GM21390 (cell line): ENCODE data around the gene DAP.

ENCODE experiments used
- ATAC-seq: cut with Tn5 transposase; IDR thresholded peaks from one replicate; pipeline ENCODE4 v1.9.1; 2021; ENCODE audit not compliant: unreplicated experiment

DAP gene

DNA sequence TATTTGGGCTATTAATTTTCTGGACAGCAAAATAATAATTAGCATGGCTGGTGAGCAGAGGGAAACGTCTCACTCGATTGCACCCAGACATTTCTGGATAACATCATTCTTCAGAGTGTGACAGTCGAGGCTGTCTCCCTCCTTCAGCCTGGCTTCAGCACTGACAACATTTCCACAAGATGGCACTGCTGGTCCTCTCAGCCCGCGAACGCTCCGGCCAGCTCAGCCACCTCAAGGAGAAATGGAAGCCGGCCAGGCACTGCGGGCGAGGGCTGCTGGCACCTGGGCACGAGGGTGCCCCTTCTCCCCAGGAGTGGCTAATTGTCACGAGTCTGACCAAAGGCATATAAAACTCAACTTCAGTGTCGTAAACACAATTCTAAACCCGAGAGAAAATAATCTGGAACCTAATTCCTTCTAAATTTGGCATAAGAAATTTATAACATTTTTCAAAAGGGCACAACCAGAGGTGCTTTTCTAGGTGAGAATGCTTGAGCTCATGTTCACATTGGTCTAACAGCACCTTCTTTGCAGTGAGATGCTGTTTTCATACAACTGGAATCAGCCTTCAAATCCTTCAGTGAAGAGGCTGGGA is 65.9 kb downstream of the DAP start:
- ATAC-seq, result peak; percentile 37

DNA sequence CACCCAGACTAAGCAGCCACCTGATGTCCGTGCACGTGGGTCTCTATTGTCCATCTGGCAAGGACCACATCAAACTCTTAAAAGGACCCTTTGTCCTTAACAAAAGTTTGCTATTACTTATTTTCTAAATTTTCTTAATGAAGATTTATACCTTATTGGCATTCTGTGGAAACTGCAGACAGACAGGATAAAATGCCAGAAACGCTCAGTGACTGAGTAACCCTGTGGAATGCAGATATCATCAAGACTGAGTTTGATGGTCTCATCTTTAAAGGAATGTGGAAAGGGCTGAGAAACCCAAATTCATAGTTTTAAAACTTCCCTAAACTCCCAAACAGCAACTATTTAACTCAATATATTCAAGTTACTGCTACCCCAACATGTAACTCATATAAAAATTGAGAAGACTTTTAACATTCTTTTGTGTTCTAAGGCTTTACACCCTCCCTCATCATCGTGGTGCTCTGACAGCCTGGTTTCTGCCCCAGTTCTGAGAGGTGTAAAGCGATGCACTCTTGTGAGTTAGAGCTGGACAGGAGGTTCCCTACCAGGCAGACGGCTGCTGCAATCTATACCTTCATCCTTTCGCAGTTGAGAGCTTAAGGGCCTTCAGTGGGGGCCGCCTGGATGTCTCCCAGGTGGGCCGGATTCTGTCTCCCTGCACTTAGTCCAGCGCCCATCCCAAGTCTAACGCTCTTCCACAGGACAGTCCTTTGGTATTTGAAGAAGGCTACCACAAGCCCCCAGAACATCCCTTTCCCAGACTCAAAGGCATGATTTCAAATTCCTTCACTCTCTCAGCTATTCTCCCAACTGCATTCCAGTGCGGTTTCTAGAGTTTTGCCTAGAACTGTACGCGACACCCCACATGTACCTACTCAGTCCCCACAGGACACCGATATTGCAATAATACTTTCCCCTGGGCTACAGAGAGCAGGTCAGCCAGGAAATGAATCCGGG is 68.9 kb downstream of the DAP start:
- no peak for ATAC-seq

DNA sequence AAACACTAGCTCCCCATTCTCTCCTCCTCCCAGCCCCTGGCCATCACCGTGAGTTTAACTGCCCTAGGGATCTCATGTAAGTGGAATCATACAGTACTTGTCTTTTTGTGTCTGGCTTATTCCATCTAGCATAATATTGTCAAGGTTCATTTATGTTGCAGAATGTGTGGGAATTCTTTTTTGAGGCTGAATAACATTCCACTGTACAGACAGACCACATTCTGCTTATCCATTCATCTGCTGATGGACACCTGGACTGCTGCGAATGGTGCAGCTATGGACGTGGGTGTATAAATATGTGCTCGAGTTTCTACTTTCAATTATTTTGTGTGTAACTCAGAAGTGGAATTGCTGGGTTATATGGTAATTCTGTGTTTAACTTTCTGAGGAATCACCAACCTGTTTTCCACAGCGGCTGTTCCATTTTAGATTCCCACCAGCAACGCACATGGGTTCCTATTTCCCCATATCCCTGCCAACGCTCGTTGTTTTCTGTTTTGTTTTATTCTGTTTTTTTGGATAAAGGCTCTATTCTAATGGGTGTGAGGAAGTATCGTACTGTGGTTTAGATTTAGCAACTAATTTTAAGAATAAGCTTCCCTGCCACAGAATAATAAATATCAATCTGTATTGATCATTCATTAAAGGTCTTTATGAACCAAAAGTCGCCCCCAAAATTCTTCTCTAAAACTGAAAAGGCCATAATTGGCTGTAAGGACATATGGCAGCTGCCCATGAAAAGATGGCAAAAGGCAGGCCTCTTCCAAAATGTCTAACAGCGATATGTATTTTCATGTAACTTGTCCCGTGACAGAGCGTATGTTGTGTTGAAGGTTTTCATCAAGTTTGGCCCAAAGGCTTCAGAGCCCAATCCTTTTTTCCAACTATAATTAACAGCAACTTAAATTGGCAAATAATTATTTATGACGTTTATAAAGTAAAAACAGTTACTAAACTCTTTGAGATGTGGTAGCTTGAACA is 70.3 kb downstream of the DAP start:
- ATAC-seq, result no peak

DNA sequence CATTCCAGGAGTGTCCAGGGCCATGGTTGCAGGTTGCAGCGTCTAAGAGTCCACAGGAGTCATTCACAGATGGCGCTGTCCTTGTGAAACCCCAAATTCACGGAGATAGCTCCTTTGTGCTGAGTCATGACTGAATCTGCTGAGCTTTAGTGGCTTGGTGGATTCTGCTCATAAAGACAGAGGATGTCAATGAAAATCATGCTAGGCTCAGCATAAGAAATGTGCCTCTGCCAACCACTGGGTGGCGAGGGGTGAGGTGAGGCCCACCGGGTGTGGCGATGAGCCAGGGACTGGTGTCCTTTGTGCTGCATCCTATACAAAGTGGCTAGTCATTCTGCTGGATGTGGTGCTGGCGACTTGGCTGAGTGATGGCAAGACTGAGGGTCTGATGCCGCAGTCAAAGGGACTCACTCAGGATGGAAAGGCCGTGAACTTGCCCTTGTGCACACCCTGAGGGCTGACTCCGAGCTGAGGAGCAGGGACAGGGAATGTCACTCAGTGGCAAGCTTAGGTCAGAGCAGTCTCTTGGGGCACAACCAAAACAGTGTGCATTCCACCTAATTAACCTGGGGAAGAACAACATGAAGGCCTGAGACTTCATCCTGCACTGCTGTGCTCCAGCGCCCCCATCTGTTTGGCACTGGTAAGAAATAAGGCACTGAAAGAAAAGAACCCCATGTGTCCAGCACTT is 71.5 kb downstream of the DAP start:
- ATAC-seq, result no peak

DNA sequence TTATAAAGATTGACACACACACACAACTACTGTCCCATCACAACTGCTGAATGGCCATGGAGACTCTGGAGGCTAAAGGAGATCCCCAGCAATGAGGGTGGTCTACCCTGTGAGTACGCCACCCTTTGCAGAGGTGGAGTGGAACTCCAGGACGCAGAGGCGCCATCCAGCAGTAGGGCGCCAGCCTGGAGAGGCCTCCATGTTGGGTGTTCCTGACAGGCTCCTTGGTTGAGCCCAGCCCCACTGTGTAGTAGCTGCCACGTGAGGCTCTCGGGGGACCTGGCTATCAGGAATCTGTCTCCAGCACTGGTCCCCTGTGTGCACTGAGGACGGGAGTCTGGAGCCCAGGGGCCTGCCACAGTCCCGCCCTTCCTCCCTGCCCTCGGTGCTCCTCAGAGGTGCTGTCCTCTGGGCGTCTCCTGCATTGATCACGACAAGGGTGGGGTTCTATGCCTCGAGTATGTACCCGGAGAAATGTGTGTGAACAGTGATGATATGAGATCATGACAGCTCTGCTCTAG is 72.3 kb downstream of the DAP start:
- ATAC-seq, result no peak

DNA sequence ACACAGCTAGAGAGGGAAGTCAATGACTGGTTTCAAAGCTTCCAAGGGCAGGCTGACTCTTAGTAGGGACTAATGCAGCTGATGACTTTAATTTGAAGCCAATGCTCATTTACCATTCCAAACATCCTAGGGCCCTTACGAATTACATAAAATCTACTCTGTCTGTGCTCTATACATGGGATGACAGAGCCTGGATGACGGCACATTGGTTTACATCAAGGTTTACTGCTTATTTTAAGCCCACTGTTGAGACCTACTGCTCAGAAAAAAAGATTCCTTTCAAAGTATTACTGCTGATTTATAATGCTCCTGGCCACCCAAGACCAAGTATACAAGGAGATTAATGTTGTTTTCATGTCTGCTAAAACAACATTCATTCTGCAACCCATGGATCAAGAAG is 74.1 kb downstream of the DAP start:
- ATAC-seq, result no peak

DNA sequence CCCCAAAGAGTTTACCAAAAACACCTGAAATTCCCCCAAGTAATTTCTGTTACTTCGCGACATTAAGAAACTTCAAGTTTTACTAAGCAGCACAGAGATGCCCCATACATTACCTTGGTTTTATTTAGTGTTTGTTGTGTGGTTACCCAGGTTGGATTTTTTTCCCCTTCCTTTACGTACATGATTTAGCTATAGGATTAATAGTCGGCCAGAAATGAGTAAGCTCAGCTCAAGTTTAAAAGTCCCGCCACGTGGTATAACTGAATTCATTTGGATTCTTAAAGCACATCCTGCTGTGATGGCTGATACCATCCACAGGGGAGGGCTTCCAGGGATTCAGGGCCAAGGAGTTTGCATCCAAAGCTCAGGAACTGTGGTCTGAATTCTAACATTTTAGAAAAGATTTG is 75.9 kb downstream of the DAP start:
- peak; percentile 59 for ATAC-seq

DNA sequence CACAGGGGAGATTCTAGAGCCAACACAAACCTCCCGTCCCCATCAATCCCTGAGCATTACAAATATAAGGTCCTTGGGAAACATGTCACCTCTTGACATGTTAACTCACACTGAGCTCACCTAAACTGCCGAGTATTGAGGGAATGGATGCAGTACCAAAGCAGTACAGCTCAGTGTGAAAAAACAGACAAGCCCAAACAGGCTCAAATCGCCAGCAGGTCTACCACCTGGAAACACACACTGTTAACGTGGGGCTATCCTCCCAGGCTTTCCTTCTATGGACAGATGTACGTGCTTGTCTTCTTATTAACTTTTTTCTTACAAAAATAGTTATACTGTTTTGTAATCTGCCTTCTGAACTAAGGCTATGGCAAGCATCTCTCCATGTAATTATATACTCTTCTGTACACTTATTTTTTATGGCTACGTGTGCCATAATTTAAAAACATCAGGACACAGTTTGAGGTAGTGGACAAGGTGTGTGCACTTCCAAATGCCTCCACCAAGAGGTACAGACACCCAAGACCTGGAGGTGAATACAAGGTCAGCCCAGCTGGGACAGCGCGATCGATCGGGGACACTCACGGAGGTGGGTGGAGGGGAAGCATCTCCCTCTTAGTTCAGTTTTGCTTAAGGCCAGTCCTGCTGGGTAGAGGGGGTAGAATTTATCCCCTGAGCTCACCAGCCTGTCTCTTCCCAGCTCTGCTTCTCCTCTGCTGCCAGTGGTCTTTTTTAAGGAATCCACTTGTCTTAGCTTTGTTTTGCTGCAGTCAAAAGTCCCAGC is 76.5 kb downstream of the DAP start:
- peak; percentile 61 for ATAC-seq

DNA sequence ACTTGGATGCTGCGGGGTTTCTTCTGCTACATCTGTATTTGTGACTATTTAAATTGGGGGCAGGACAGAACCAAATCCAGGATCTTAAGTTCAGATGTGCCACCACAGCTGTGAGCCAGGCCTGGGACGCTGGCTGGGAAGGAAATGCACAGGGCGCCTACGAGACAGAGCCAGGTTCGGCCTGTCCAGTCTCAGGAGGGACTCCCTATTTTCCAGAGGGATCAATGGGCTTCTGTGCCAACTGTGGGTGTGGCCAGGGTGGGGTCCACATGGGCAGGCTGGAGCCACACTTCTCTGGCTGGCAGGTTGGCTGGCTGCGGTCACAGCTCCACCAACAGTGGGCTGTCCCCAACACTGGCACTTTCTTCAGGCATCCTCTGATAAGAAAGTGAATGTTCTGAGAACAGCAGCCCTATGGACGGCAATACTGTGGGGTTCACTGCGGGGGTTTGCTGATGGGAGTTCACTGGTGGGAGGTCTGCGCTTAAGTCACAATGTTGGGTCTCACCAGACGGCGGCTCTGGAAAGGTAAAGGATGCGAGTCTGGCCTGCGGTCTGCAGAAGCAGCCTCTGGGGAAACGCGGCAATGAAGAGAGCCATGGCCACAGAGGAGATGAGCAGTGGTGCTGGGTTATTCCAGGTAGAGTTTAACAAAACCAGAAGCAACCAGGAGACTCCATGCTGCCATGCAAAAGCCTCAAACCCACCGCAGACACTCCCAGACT is 78.1 kb downstream of the DAP start:
- no peak for ATAC-seq

DNA sequence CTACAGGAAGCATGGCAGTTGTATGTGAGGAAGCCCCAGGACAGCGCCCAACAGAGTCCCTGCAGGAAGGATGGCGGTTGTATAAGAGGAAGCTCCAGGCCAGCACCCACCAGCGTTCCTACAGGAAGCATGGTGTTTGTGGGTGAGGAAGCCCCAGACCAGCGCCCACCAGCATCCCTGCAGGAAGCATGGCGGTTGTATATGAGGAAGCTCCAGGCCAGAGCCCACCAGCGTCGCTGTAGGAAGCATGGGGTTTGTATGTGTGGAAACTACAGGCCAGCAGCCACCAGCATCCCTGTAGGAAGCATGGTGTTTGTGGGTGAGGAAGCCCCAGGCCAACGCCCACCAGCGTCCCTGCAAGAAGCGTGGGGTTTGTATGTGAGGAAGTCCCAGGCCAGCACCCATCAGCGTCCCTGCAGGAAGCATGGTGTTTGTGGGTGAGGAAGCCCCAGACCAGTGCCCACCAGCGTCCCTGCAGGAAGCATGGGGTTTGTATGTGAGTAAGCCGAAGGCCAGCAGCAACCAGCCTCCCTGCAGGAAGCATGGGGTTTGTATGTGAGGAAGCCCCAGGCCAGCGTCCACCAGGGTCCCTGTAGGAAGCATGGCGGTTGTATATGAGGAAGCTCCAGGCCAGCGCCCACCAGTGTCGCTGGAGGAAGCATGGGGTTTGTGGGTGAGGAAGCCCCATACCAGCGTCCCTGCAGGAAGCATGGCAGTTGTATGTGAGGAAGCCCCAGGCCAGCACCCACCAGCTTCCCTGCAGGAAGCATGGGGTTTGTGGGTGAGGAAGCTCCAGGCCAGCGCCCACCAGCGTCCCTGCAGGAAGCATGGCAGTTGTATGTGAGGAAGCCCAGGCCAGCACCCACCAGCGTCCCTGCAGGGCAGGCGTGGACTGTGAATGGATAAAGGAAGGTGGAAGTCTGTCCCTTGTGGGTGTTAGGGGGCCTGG is 79.0 kb downstream of the DAP start:
- ATAC-seq, result no peak

DNA sequence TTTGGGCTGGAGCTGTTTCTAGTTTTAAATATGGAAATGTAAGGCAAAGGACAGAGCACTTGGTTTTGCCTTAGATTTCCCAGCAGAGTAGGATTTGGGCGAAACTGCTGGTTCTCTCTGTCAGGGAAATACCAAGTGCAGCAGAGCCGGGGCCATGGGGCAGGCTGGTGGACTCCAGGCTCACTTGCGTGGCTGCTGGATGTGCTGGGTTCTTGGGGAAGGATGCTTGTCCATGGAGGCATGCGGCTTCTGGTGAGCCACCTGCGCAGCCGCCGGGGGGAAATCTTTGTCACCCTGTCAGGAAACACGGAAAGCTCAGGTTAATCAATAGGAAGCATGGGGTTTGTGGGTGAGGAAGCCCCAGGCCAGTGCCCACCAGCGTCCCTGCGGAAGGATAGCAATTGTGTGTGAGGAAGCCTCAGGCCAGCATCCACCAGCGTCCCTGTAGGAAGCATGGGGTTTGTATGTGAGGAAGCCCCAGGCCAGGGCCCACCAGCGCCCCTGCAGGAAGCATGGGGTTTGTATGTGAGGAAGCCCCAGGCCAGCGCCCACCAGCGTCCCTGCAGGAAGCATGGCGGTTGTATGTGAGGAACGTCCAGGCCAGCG is 80.1 kb downstream of the DAP start:
- ATAC-seq, result no peak

DNA sequence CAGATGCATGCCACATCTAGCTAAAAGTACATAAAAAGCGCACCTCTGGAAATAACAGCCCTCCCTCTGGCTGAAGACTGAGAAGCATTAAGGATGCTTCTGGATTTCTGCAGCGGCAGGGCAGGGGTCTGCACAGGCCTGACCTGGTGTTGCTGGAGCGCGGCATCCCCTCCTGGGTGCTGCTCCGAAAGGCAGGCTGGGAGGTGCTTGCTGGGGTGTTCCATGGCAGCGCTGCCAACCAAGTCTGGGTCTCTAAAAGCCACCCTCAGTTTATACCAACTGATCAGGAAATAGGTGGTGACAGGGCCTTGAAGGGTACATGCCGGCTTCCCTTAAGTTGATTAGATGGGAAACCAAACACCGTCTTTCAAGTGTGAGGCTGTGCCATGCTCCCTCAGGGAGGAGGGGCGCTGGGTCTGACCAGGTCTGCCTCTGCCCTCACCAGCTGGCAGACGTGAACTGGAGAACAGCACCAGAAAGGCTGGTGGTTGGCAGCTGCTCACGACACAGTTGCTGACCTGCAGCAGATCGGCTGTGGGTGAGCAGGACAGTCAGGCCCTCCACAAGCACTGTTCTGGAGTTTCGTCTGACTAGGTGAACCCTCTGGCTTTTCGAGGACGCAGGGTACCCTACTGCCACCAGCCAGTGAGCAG is 81.6 kb downstream of the DAP start:
- no peak for ATAC-seq

DNA sequence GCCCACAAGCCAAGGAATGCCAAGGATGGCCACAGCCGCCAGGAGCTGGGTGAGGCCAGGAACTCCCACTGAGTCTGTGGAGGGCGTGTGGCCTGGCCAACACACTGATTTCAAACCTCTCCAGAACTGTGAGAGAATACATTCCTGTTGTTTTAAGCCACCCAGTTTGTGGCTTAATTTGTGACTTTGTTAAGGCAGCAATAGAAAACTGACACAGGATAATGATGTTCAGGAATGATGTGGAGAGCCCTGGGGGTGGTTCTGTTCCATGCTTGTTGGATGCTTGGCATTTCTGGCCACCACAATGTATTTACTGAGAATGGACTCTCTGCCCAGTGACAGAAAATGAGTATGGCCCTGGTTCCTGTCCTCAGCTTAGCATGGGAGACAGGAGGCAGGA is 82.8 kb downstream of the DAP start:
- ATAC-seq, result no peak

DNA sequence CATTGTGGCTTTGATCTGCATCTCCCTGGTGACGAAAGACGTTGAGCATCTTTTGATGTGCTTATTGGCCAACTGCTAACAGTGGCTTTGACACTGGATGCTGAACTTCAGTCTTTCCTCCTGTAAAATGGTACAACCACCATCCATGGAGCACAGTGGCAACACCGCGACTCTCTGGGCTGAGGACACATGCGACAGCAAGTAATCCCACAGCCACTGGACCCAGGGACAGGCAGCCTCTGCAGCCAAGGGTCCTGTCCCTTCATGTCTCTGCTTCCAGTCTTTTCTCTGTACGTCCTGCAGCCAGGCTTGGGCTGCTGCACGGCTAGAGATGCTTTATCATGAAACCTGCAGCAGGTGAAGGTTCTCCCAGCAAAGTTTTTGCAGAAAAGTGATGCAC is 83.5 kb downstream of the DAP start:
- no peak for ATAC-seq

DNA sequence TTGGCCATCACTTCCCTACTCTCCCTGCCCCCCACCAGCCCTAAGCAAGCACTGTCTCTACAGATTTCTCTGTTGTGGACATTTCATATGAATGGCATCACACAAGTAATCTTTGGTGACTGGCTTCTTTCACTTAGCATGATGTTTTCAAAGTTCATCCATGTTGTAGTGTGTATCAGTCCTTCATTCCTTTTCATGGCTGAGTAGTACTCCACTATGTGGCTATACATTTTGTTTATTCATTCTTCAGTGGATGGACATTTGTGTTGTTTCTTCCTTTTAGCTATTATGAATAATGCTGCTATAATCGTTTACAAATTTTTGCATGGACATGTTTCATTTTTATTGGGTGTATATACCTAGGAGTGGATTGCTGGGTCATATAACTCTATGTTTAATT is 84.1 kb downstream of the DAP start:
- ATAC-seq, result no peak

DNA sequence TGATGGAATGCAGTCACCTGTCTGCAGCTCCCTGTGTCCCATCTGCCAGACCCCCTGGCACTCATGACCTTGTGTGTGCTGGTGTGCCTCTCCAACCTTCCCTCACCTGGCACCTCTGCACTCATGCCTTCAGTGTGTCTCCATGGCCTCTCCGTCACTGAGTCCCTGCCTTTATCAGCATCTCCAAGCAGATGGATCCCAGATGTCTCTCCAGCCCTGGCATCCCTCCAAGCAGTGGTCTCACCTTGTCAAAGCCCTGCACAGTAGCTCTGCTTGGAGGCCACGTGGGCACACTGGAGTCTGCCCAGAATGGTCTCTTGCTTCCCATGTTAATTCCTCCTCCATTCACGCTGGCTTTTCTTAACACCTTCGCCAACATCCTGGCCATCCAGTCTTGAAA is 84.8 kb downstream of the DAP start:
- ATAC-seq, result no peak

DNA sequence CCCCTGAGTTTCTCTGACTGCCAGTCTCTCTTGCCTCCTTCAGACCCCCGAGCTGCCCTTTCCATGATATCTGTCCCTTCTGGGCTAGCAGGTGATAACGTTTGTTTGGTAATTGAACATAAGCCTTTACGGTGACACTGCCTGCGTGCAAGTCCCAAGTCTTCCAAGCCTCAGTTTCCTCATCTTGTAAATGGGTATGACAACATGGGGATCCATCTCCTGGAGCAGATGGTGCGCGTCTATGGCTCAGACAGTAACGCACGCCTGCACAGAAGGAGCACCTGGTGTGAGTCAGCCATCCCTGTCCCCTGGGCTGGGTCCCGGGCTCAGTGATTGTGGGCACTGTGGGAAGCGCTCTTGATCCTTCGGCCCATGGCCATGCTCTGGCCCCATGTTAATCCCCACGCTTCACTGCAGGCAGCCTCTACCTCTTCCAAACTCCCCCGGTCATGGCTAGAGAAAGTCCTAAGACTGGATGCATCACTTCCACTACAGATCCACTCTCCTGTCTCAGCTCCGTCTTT is 85.8 kb downstream of the DAP start:
- no peak for ATAC-seq
